HepG2 (cell line): ENCODE data around the gene MAN2A2. TPM values are rescaled to one million over a fixed set of nuclear protein-coding genes. Genes with fewer than 3 reads are reported as not detected.

ENCODE experiments used
- ATAC-seq: fragments of 200-7000 bp; cut with Tn5 transposase; 3 replicates; pipeline ENCODE4 v1.9.1; 2020; ENCODE audit warnings: mild to moderate bottlenecking, moderate library complexity
- BruUV-seq: library from RNA; stranded (reverse); fragments of 400-500 nt; replicated peaks from 2 replicates; lab custom pipeline; 2021; lab: Mats Ljungman, UMichigan
- CTCF ChIA-PET: fragments of 300-600 bp; formaldehyde crosslinking; extraction: SDS; loops from one replicate; lab custom pipeline; 2021; ENCODE audit warnings: low total read pairs, inconsistent platforms, low intra/inter-chr PET ratio; lab: Yijun Ruan, JAX
- POLR2A ChIA-PET: fragments of 350-600 bp; sonication (Branson Sonifier 250); formaldehyde crosslinking; loops from one replicate; lab custom pipeline; 2020; ENCODE audit warnings: antibody characterized with exemption, inconsistent platforms; lab: Yijun Ruan, JAX
- DNase-seq: peaks from one replicate; pipeline ENCODE4 v3.0.0-alpha.2; 2015; ENCODE audit warnings: low spot score
- FAIRE-seq: peaks from 3 replicates; lab custom pipeline; 2011; peaks lifted over from hg19 to GRCh38; lab: Jason Lieb, UNC
- H2AFZ ChIP-seq: one replicate; pipeline ENCODE4 v1.6.1; 2011; ENCODE audit warnings: low read length, inconsistent platforms
- H3K27ac ChIP-seq: fragments of 300-600 bp; 3 replicates; pipeline ENCODE4 v1.8.0; 2011; ENCODE audit warnings: mixed run types, mild to moderate bottlenecking, mixed read lengths, low read length, inconsistent platforms; ENCODE audit not compliant: insufficient read depth; ENCODE audit errors: extremely low read length
- H3K27me3 ChIP-seq, 2 experiments: fragments of 200-600 bp in 1 of 2; 2 replicates in 1 of 2; 3 replicates in 1 of 2; pipeline versions ENCODE4 v1.6.0 to v1.8.0; 2011; ENCODE audit warnings: low read length in 2 of 2, mild to moderate bottlenecking in 2 of 2, moderate library complexity in 2 of 2, inconsistent platforms in 1 of 2; ENCODE audit not compliant: insufficient read depth in 2 of 2, control insufficient read depth in 1 of 2
- H3K36me3 ChIP-seq, 2 experiments: fragments of 200-600 bp in 1 of 2; replicated peaks in 1 of 2; 2 replicates in 1 of 2; 3 replicates in 1 of 2; pipeline versions ENCODE4 v1.5.1 to v1.8.0; 2011; ENCODE audit warnings: low read length in 2 of 2, inconsistent platforms in 1 of 2; ENCODE audit not compliant: insufficient read depth in 2 of 2, control insufficient read depth in 1 of 2
- H3K4me1 ChIP-seq: 2 replicates; pipeline ENCODE4 v1.5.1; 2012; ENCODE audit warnings: low read length, inconsistent platforms; ENCODE audit not compliant: insufficient read depth
- H3K4me2 ChIP-seq: 2 replicates; pipeline ENCODE4 v1.6.0; 2011; ENCODE audit warnings: low read depth, low read length, inconsistent platforms
- H3K4me3 ChIP-seq, 3 experiments: fragments of 200-600 bp in 1 of 3; sonication (generic), shearing (Covaris generic) in 1 of 3; replicated peaks in 1 of 3; 2 replicates each; pipeline ENCODE4 v1.5.1; 2011 to 2016; ENCODE audit warnings: low read length in 3 of 3, inconsistent platforms in 2 of 3, low read depth in 2 of 3, mild to moderate bottlenecking in 2 of 3, control low read depth in 1 of 3, mixed read lengths in 1 of 3; ENCODE audit not compliant: insufficient read depth in 1 of 3
- H3K79me2 ChIP-seq: one replicate; pipeline ENCODE4 v1.6.1; 2011; ENCODE audit warnings: low read length, inconsistent platforms; ENCODE audit not compliant: insufficient read depth
- H3K9ac ChIP-seq: 2 replicates; pipeline ENCODE4 v1.6.0; 2011; ENCODE audit warnings: mild to moderate bottlenecking, low read depth, low read length, inconsistent platforms; ENCODE audit not compliant: insufficient read depth
- H3K9me3 ChIP-seq: 2 replicates; pipeline ENCODE4 v1.5.1; 2012; ENCODE audit warnings: mild to moderate bottlenecking, low read length
- H4K20me1 ChIP-seq: 2 replicates; pipeline ENCODE4 v1.6.0; 2011; ENCODE audit warnings: inconsistent platforms, mild to moderate bottlenecking, low read length, moderate library complexity; ENCODE audit not compliant: insufficient read depth
- ARID2 ChIP-seq: sonication (generic); formaldehyde crosslinking; IDR thresholded peaks from 2 replicates; pipeline ENCODE4 v1.8.1; 2022; ENCODE audit warnings: mild to moderate bottlenecking, missing genetic modification reagents, borderline replicate concordance
- HDAC2 ChIP-seq: sonication (generic); formaldehyde crosslinking; IDR thresholded peaks from 2 replicates; pipeline ENCODE4 v1.4.0; 2020; ENCODE audit warnings: missing genetic modification reagents
- HOXA5 ChIP-seq: sonication (generic); formaldehyde crosslinking; IDR thresholded peaks from 2 replicates; pipeline ENCODE4 v1.4.0; 2020; ENCODE audit warnings: missing genetic modification reagents
- XRCC5 ChIP-seq: fragments of 200-400 bp; formaldehyde crosslinking; optimal IDR thresholded peaks from 2 replicates; pipeline ENCODE3; 2017; ENCODE audit warnings: mild to moderate bottlenecking, low read length
- ZNF329 ChIP-seq: sonication (generic); formaldehyde crosslinking; IDR thresholded peaks from 2 replicates; pipeline ENCODE4 v1.9.0; 2021; ENCODE audit warnings: low read depth, mild to moderate bottlenecking, missing genetic modification reagents
- ZNF605 ChIP-seq: sonication (generic); formaldehyde crosslinking; IDR thresholded peaks from 2 replicates; pipeline ENCODE4 v1.8.0; 2022; ENCODE audit warnings: mild to moderate bottlenecking, missing genetic modification reagents
- whole genome bisulfite sequencing: methylation state at CpG from one replicate; pipeline ENCODE4 v1.1.6; 2017; ENCODE audit warnings: low lambda C conversion rate; 5-methylcytosine and 5-hydroxymethylcytosine counted together
- in situ Hi-C: cut with HindIII; loops from 2 replicates; pipeline ENCODE4 v1.10.0; 2017; ENCODE audit warnings: low pct_unique_long_range_greater_than_20kb; ENCODE audit not compliant: extremely low pct_ligation_motif_present
- intact Hi-C: fragments of 100-400 bp; cut with micrococcal nuclease; formaldehyde crosslinking; loops from one replicate; pipeline ENCODE4 v1.10.0; 2022; ENCODE audit not compliant: unreplicated experiment
- polyA plus RNA-seq, 8 experiments: library from polyadenylated mRNA; depleted of rRNA in 3 of 8; stranded (reverse) in 7 of 8; unstranded in 1 of 8; fragments of >200 nt; fragmentation: Illumina TruSeq in 4 of 8; extraction: Trizol in 4 of 8; gene quantifications; 2 replicates each; pipeline versions ENCODE4 v1.2.1 to v1.2.3, GENCODE V29; 2011 to 2016; ENCODE audit warnings: low read depth in 4 of 8, missing spikeins in 1 of 8, mixed read lengths in 1 of 8; ENCODE audit not compliant: insufficient read depth in 1 of 8
- total RNA-seq, 5 experiments: library from RNA; depleted of rRNA; stranded (reverse); fragments of >200 nt; fragmentation: Illumina TruSeq; extraction: Trizol; gene quantifications; 2 replicates each; pipeline ENCODE4 v1.2.3, GENCODE V29; 2016; ENCODE audit warnings: low read depth in 1 of 5
- TF ChIP-seq, protein P1 (sequence below): sonication (generic); formaldehyde crosslinking; IDR thresholded peaks from 2 replicates; pipeline ENCODE4 v1.5.0; 2020; ENCODE audit warnings: missing genetic modification reagents

The MAN2A2 gene
- total and polyA plus RNA-seq, 2 of the 13 experiments (the other 11 are each of a cell fraction or from before 2014, with no cell fraction given): 17.5 to 51.5 TPM

DNA sequence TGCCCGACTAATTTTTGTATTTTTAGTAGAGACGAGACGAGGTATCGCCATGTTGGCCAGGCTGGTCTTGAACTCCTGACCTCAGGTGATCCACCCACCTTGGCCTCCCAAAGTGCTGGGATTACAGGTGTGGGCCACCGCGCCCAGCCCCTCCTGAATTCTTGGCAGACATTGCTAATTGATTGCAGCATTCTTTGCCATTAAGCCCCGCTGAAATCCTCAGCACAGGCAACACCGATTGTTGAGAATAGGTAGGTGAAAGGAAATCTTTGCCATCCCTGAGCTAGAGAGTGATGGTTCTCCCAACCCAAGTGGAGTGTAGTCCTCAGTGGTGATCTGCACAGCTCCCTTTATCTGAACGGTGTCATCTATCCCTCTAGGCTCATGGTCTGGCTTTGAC lies 1.6 kb downstream of the MAN2A2 start:
- peaks cover 20% of the 10 kb centered on the region for H3K4me1 ChIP-seq
- H3K36me3 ChIP-seq: peaks cover 8 to 35% of the 10 kb centered on the region in 2 experiments
- no peak overlapping the region for H3K4me2 ChIP-seq
- FAIRE-seq: no peak
- no peak overlapping the region for H3K27ac ChIP-seq
- no peak overlapping the region for H2AFZ ChIP-seq
- ChIA-PET POLR2A (interaction anchor here (1.0 to 4.0 kb wide), 3 partner anchors 18 to 46 kb away, joined by 4 to 45 read pairs (median 5); partner anchors contain the start of gene HDDC3), CTCF (no interaction called here)
- no peaks in the 10 kb centered on the region for H3K79me2 ChIP-seq
- in situ Hi-C loops (no loop called here), intact Hi-C loops (no loop called here)
- H3K9ac ChIP-seq: no peak overlapping the region
- DNase-seq: no peak
- H3K27me3 ChIP-seq: peaks cover 0 to 1% of the 10 kb centered on the region in 2 experiments; a peak in 1 of 5 replicates
- BruUV-seq: no TSS peak
- 92% methylated on average over 9 of the region's 9 CpGs for WGBS
- ATAC-seq: no peak
- TF ChIP-seq HOXA5 (CRISPR knock-in tag) (no peak), ZNF329 (CRISPR knock-in tag) (no peak), HDAC2 (no peak), XRCC5 (no peak), ARID2 (CRISPR knock-in tag) (no peak), ZNF605 (CRISPR knock-in tag) (no peak)
- TF ChIP-seq, protein P1, sequence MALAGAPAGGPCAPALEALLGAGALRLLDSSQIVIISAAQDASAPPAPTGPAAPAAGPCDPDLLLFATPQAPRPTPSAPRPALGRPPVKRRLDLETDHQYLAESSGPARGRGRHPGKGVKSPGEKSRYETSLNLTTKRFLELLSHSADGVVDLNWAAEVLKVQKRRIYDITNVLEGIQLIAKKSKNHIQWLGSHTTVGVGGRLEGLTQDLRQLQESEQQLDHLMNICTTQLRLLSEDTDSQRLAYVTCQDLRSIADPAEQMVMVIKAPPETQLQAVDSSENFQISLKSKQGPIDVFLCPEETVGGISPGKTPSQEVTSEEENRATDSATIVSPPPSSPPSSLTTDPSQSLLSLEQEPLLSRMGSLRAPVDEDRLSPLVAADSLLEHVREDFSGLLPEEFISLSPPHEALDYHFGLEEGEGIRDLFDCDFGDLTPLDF (CRISPR knock-in tag): no peak
- no peaks in the 10 kb centered on the region for H3K9me3 ChIP-seq
- H4K20me1 ChIP-seq: no peaks in the 10 kb centered on the region
- no peak overlapping the region for H3K4me3 ChIP-seq
